NK-92 treated with Interleukin-12 subunit alpha and Interleukin-12 subunit beta, amount 100 ng/mL, for 24 hours (cell line): ENCODE results near the gene B4GALT1.
"Not testable (repeated sequence)": the region's sequence is repeated elsewhere in the genome, so short reads cannot be mapped to it uniquely, and the experiment has no call there.

Source experiments
- DNase-seq: peaks from one replicate; lab custom pipeline; 2025; lab: John Stamatoyannopoulos, UW

Gene B4GALT1

GRCh38 chr9:33184963-33185362 is 17.8 kb upstream of the B4GALT1 start:
- no peak for DNase-seq

GRCh38 chr9:33182519-33182918 is 15.4 kb upstream of the B4GALT1 start:
- DNase-seq = no peak

- DNase-seq = no peak
Observed at GRCh38 chr9:33180526-33181184, 13.5 kb upstream of the B4GALT1 start.

- no peak for DNase-seq
Observed at GRCh38 chr9:33178972-33179697, 12.0 kb upstream of the B4GALT1 start.

- no peak for DNase-seq
Observed at GRCh38 chr9:33177639-33178038, 10.5 kb upstream of the B4GALT1 start.

GRCh38 chr9:33177086-33177485 is 9.9 kb upstream of the B4GALT1 start:
- DNase-seq = no peak

- DNase-seq = no peak
Observed at GRCh38 chr9:33175649-33176325, 8.7 kb upstream of the B4GALT1 start.

GRCh38 chr9:33172256-33173238 is 5.4 kb upstream of the B4GALT1 start:
- DNase-seq = no peak

GRCh38 chr9:33170464-33171415 is 3.6 kb upstream of the B4GALT1 start:
- no peak for DNase-seq

- DNase-seq = no peak
Observed at GRCh38 chr9:33168941-33169544, 1.9 kb upstream of the B4GALT1 start.

GRCh38 chr9:33167972-33168461 is 881 bp upstream of the B4GALT1 start:
- peak; percentile 52 for DNase-seq

GRCh38 chr9:33166231-33167083 is 679 bp downstream of the B4GALT1 start:
- DNase-seq = peak; percentile 47

GRCh38 chr9:33165263-33166151 is 1.6 kb downstream of the B4GALT1 start:
- peak; percentile 57 for DNase-seq

- DNase-seq = not testable (repeated sequence)
Observed at GRCh38 chr9:33164921-33165262, 2.2 kb downstream of the B4GALT1 start.

GRCh38 chr9:33164138-33164809 is 2.9 kb downstream of the B4GALT1 start:
- no peak for DNase-seq

- no peak for DNase-seq
Observed at GRCh38 chr9:33163433-33164137, 3.6 kb downstream of the B4GALT1 start.

- no peak for DNase-seq
Observed at GRCh38 chr9:33162721-33163311, 4.3 kb downstream of the B4GALT1 start.
